Urinary bladder (tissue), 4 donors: ENCODE data around the gene HELT. TPM values are rescaled to one million over a fixed set of nuclear protein-coding genes. Genes with fewer than 3 reads are reported as not detected.
"Not testable (repeated sequence)": the region's sequence is repeated elsewhere in the genome, so short reads cannot be mapped to it uniquely, and the experiment has no call there.

Experiments used
- DNase-seq: peaks from one replicate; pipeline ENCODE4 v3.0.0-alpha.2; 2015; ENCODE audit errors: extremely low spot score
- H3K27ac ChIP-seq: one replicate; pipeline ENCODE4 v1.5.1; 2013; ENCODE audit warnings: low read depth, mild to moderate bottlenecking, moderate library complexity
- H3K36me3 ChIP-seq: one replicate; pipeline ENCODE4 v1.6.1; 2013; ENCODE audit warnings: mild to moderate bottlenecking, moderate library complexity; ENCODE audit not compliant: insufficient read depth
- H3K4me1 ChIP-seq: one replicate; pipeline ENCODE4 v1.6.1; 2013; ENCODE audit warnings: mild to moderate bottlenecking, moderate library complexity; ENCODE audit not compliant: insufficient read depth
- H3K4me3 ChIP-seq: one replicate; pipeline ENCODE4 v1.5.1; 2013; ENCODE audit warnings: low read depth, low read length
- WGBS: extraction: QIAGEN DNeasy Blood & Tissue Kit; methylation state at CpG from one replicate; pipeline ENCODE4 v1.1.7; 2013; 5-methylcytosine and 5-hydroxymethylcytosine counted together
- polyA plus RNA-seq: library from polyadenylated mRNA; stranded (reverse); fragments of 200-250 nt; gene quantifications from one replicate; pipeline ENCODE4 v1.2.3, GENCODE V29; 2013
- total RNA-seq: library from RNA; depleted of rRNA; stranded (reverse); fragments of >200 nt; gene quantifications from one replicate; pipeline ENCODE4 v1.2.3, GENCODE V29; 2014
- donor health status: healthy with polysubstance abuse.
- donor health status: healthy.

Gene HELT
- total RNA-seq, result not detected
- polyA plus RNA-seq, result not detected

GRCh38 chr4:185017964-185018772, at the start of gene HELT:
TSS of gene HELT (plus strand) at chr4:185018490. CDS start at chr4:185018929, 439 bp downstream.
- H3K36me3 ChIP-seq, result no peaks in the 10 kb centered on the region
- H3K27ac ChIP-seq, result no peak within 1 kb of the TSS
- no peaks in the 10 kb centered on the region for H3K4me1 ChIP-seq
- no peak within 1 kb of the TSS for H3K4me3 ChIP-seq
- 1% methylated on average over 58 of the region's 58 CpGs for WGBS
- DNase-seq, result no peak

- DNase-seq, result no peak
- Histone ChIP-seq H3K27ac (no peak overlapping the region), H3K4me3 (no peak overlapping the region), H3K4me1 (no peaks in the 10 kb centered on the region), H3K36me3 (no peaks in the 10 kb centered on the region)
- WGBS, result 82% methylated on average over 5 of the region's 5 CpGs
Observed at GRCh38 chr4:184968784-184969201, 49.5 kb upstream of the HELT start.

- Histone ChIP-seq H3K4me1 (no peaks in the 10 kb centered on the region), H3K4me3 (no peak overlapping the region), H3K36me3 (no peaks in the 10 kb centered on the region), H3K27ac (no peak overlapping the region)
- 92% methylated on average over 5 of the region's 5 CpGs for WGBS
- no peak for DNase-seq
Observed at GRCh38 chr4:184969610-184970009, 48.7 kb upstream of the HELT start.

GRCh38 chr4:184972991-184973390, 45.3 kb upstream of the HELT start:
- no peak overlapping the region for H3K27ac ChIP-seq
- H3K4me1 ChIP-seq, result no peaks in the 10 kb centered on the region
- H3K36me3 ChIP-seq, result no peaks in the 10 kb centered on the region
- WGBS, result 94% methylated on average over 7 of the region's 7 CpGs
- no peak for DNase-seq
- H3K4me3 ChIP-seq, result no peak overlapping the region

- H3K27ac ChIP-seq, DNase-seq, H3K4me1 ChIP-seq, H3K36me3 ChIP-seq, H3K4me3 ChIP-seq: not testable (repeated sequence)
- WGBS, result 88% methylated on average over 2 of the region's 2 CpGs
Observed at GRCh38 chr4:184976348-184976747, 41.9 kb upstream of the HELT start.

- WGBS, result 54% methylated on average over 3 of the region's 3 CpGs
- DNase-seq, result no peak
- no peak overlapping the region for H3K4me3 ChIP-seq
- no peak overlapping the region for H3K27ac ChIP-seq
- no peaks in the 10 kb centered on the region for H3K36me3 ChIP-seq
- H3K4me1 ChIP-seq, result no peaks in the 10 kb centered on the region
Observed at GRCh38 chr4:184977747-184978146, 40.5 kb upstream of the HELT start.

GRCh38 chr4:184978211-184978610, 40.1 kb upstream of the HELT start:
- H3K27ac ChIP-seq, result no peak overlapping the region
- no peak for DNase-seq
- no peak overlapping the region for H3K4me3 ChIP-seq
- H3K4me1 ChIP-seq, result no peaks in the 10 kb centered on the region
- WGBS, result 32% methylated on average over 6 of the region's 6 CpGs
- H3K36me3 ChIP-seq, result no peaks in the 10 kb centered on the region

GRCh38 chr4:184979461-184980124, 38.7 kb upstream of the HELT start:
- Histone ChIP-seq H3K4me1 (no peaks in the 10 kb centered on the region), H3K4me3 (no peak overlapping the region), H3K27ac (no peak overlapping the region), H3K36me3 (no peaks in the 10 kb centered on the region)
- DNase-seq, result no peak
- WGBS, result 74% methylated on average over 18 of the region's 18 CpGs

- Histone ChIP-seq H3K27ac (no peak overlapping the region), H3K4me1 (no peaks in the 10 kb centered on the region), H3K4me3 (no peak overlapping the region), H3K36me3 (no peaks in the 10 kb centered on the region)
- no peak for DNase-seq
- 81% methylated on average over 6 of the region's 6 CpGs for WGBS
Observed at GRCh38 chr4:184980261-184980660, 38.0 kb upstream of the HELT start.

- Histone ChIP-seq H3K36me3 (no peaks in the 10 kb centered on the region), H3K27ac (no peak overlapping the region), H3K4me1 (no peaks in the 10 kb centered on the region), H3K4me3 (no peak overlapping the region)
- 35% methylated on average over 21 of the region's 21 CpGs for WGBS
- DNase-seq, result no peak
Observed at GRCh38 chr4:184983672-184984356, 34.5 kb upstream of the HELT start.

GRCh38 chr4:184987493-184988031, 30.7 kb upstream of the HELT start:
- no peak overlapping the region for H3K4me3 ChIP-seq
- H3K27ac ChIP-seq, result no peak overlapping the region
- WGBS, result 87% methylated on average over 13 of the region's 13 CpGs
- no peaks in the 10 kb centered on the region for H3K4me1 ChIP-seq
- DNase-seq, result no peak
- no peaks in the 10 kb centered on the region for H3K36me3 ChIP-seq

- Histone ChIP-seq H3K36me3 (no peaks in the 10 kb centered on the region), H3K4me3 (no peak overlapping the region), H3K27ac (no peak overlapping the region), H3K4me1 (no peaks in the 10 kb centered on the region)
- DNase-seq, result no peak
- 76% methylated on average over 8 of the region's 8 CpGs for WGBS
Observed at GRCh38 chr4:184988611-184989010, 29.7 kb upstream of the HELT start.

GRCh38 chr4:184989283-184989682, 29.0 kb upstream of the HELT start:
- not testable (repeated sequence) for DNase-seq, H3K4me1 ChIP-seq, H3K36me3 ChIP-seq, H3K27ac ChIP-seq, H3K4me3 ChIP-seq
- WGBS, result 57% methylated on average over 15 of the region's 15 CpGs
